Right lobe of liver (tissue), 4 donors: ENCODE measurements around the gene FLYWCH1.

Experiments used
- CTCF ChIP-seq, 4 donors: fragments of 200-600 bp in 3 of 4; fragments of 450-650 bp in 1 of 4; IDR thresholded peaks; one replicate each; pipeline versions ENCODE4 v1.5.1 to v1.8.0; 2016 to 2022; ENCODE audit warnings: antibody characterized with exemption in 4 of 4, mild to moderate bottlenecking in 2 of 4
- POLR2A ChIP-seq: fragments of 450-650 bp; IDR thresholded peaks from one replicate; pipeline ENCODE4 v1.6.1; 2017; ENCODE audit warnings: antibody characterized with exemption, mild to moderate bottlenecking
- donor health status: DM: no; HTN: no; CAD: no.
- donor health status: DM: no; HTN: no; CAD: no.
- donor health status: DM: no; HTN: yes; CAD: no.

- TF ChIP-seq CTCF (IDR thresholded peaks at IDR 0.05) (no peak), POLR2A (peak; percentile 62)
These were observed at the start of gene FLYWCH1 for GRCh38 chr16:2911638-2912329.
